ENCODE data around the gene BGLAP. TPM values are rescaled to one million over a fixed set of nuclear protein-coding genes. Genes with fewer than 3 reads are reported as not detected.
A peak's percentile ranks its signal among the peaks of the same experiment; 100 is the strongest.

Gene BGLAP
- total RNA-seq, 1 experiment from 2014 or later = 2.4 TPM

- Histone ChIP-seq H3K27me3 (replicated peaks; ENCODE audit: insufficient read depth, low read depth, low read length, poor library complexity) (no peaks in the 10 kb centered on the region), H3K27ac (ENCODE audit: low read depth, low read length, poor library complexity, severe bottlenecking) (peak overlapping the region; percentile 29), H3K4me3 (ENCODE audit: low read depth, low read length, poor library complexity, severe bottlenecking) (peak overlapping the region; percentile 41), H3K36me3 (ENCODE audit: insufficient read depth, low read length, poor library complexity, severe bottlenecking) (peaks cover 3% of the 10 kb centered on the region), H3K9me3 (ENCODE audit: low read depth, low read length, poor library complexity, severe bottlenecking) (no peaks in the 10 kb centered on the region), H3K4me1 (ENCODE audit: insufficient read depth, low read length, poor library complexity, severe bottlenecking) (peaks cover 6% of the 10 kb centered on the region)
- ChIA-PET CTCF (no interaction called here), POLR2A (ENCODE audit: low non-redundant PET) (no interaction called here)
- intact Hi-C loops (cut with micrococcal nuclease; ENCODE audit: unreplicated experiment) = no loop called here
- peak; percentile 78 for DNase-seq (ENCODE audit: low spot score)
- no TSS peak for BruUV-seq (replicated peaks)
- TF ChIP-seq, protein P1, sequence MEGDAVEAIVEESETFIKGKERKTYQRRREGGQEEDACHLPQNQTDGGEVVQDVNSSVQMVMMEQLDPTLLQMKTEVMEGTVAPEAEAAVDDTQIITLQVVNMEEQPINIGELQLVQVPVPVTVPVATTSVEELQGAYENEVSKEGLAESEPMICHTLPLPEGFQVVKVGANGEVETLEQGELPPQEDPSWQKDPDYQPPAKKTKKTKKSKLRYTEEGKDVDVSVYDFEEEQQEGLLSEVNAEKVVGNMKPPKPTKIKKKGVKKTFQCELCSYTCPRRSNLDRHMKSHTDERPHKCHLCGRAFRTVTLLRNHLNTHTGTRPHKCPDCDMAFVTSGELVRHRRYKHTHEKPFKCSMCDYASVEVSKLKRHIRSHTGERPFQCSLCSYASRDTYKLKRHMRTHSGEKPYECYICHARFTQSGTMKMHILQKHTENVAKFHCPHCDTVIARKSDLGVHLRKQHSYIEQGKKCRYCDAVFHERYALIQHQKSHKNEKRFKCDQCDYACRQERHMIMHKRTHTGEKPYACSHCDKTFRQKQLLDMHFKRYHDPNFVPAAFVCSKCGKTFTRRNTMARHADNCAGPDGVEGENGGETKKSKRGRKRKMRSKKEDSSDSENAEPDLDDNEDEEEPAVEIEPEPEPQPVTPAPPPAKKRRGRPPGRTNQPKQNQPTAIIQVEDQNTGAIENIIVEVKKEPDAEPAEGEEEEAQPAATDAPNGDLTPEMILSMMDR (conservative IDR thresholded peaks at IDR 0.05; ENCODE audit: low read depth, low read length) = no peak
- TF ChIP-seq EZH2 (IDR thresholded peaks at IDR 0.05; ENCODE audit: borderline replicate concordance, low read depth, low read length, poor library complexity, severe bottlenecking) = no peak
These were observed 49.5 kb downstream of the BGLAP start for GRCh38 chr1:156291226-156292061.

Other genes with a start within 250 kb of the BGLAP start
- 220 and 233 TPM in 2 replicates for gene SSR2, start 221.2 kb upstream of the BGLAP start, total RNA-seq (2021)
- gene UBQLN4, start 188.4 kb upstream of the BGLAP start, total RNA-seq (2021) = 66.6 and 75.2 TPM in 2 replicates
- 52.0 and 63.6 TPM in 2 replicates for gene LAMTOR2, start 187.4 kb upstream of the BGLAP start, total RNA-seq (2021)
- gene RAB25, start 181.0 kb upstream of the BGLAP start, total RNA-seq (2021) = 0.47 and 0.66 TPM in 2 replicates
- gene MEX3A, start 159.7 kb upstream of the BGLAP start, total RNA-seq (2021) = 90.0 and 92.5 TPM in 2 replicates
- gene LMNA, start 127.5 kb upstream of the BGLAP start, total RNA-seq (2021) = 204 and 225 TPM in 2 replicates
- 0.77 and 0.92 TPM in 2 replicates for gene SEMA4A, start 88.6 kb upstream of the BGLAP start, total RNA-seq (2021)
- gene SLC25A44, start 48.1 kb upstream of the BGLAP start, total RNA-seq (2021) = 28.9 and 30.9 TPM in 2 replicates
- gene PMF1, start 29.2 kb upstream of the BGLAP start, total RNA-seq (2021) = 89.6 and 96.6 TPM in 2 replicates
- 4.1 and 5.4 TPM in 2 replicates for gene PAQR6, start 5.9 kb downstream of the BGLAP start, total RNA-seq (2021)
- 107 and 129 TPM in 2 replicates for gene SMG5, start 40.6 kb downstream of the BGLAP start, total RNA-seq (2021)
- 7.0 and 9.1 TPM in 2 replicates for gene TMEM79, start 42.1 kb downstream of the BGLAP start, total RNA-seq (2021)
- 30.3 and 37.2 TPM in 2 replicates for gene GLMP, start 53.5 kb downstream of the BGLAP start, total RNA-seq (2021)
- gene VHLL, start 57.1 kb downstream of the BGLAP start, total RNA-seq (2021) = not detected in 2 replicates
- 619 and 678 TPM in 2 replicates for gene CCT3, start 96.1 kb downstream of the BGLAP start, total RNA-seq (2021)
- gene TSACC, start 96.3 kb downstream of the BGLAP start, total RNA-seq (2021) = 1.0 TPM in 1 of 2 replicates, not detected in the other
- gene RHBG, start 127.0 kb downstream of the BGLAP start, total RNA-seq (2021) = not detected in 2 replicates